Skeletal muscle satellite cell (primary cell): ENCODE measurements around the gene TPD52L2. TPM values are rescaled to one million over a fixed set of nuclear protein-coding genes. Genes with fewer than 3 reads are reported as not detected.
A peak's percentile ranks its signal among the peaks of the same experiment; 100 is the strongest.

Source experiments
- H3K27me3 ChIP-seq: 2 replicates; pipeline ENCODE4 v1.7.0; 2013; ENCODE audit warnings: low read length; ENCODE audit not compliant: control insufficient read depth, insufficient read depth
- H3K36me3 ChIP-seq: 2 replicates; pipeline ENCODE4 v1.7.0; 2013; ENCODE audit warnings: mild to moderate bottlenecking, control low read depth, low read length; ENCODE audit not compliant: insufficient read depth
- H3K4me1 ChIP-seq: 2 replicates; pipeline ENCODE4 v1.7.0; 2013; ENCODE audit warnings: low read length; ENCODE audit not compliant: control insufficient read depth, insufficient read depth
- H3K4me2 ChIP-seq: 2 replicates; pipeline ENCODE4 v1.7.0; 2013; ENCODE audit warnings: mild to moderate bottlenecking, low read length
- H3K4me3 ChIP-seq: 2 replicates; pipeline ENCODE4 v1.7.0; 2013; ENCODE audit warnings: low read length
- H3K9ac ChIP-seq: 2 replicates; pipeline ENCODE4 v1.7.0; 2013; ENCODE audit warnings: mild to moderate bottlenecking, low read depth, low read length, moderate library complexity
- H3K9me3 ChIP-seq: replicated peaks from 2 replicates; pipeline ENCODE4 v1.7.0; 2013; ENCODE audit warnings: mild to moderate bottlenecking, control low read depth, low read length
- total RNA-seq: library from RNA; depleted of rRNA; stranded (reverse); fragments of >200 nt; gene quantifications from 2 replicates; pipeline ENCODE4 v1.2.3, GENCODE V29; 2012; rRNA removed

TPD52L2 gene
- 126 and 129 TPM in 2 replicates for total RNA-seq

DNA sequence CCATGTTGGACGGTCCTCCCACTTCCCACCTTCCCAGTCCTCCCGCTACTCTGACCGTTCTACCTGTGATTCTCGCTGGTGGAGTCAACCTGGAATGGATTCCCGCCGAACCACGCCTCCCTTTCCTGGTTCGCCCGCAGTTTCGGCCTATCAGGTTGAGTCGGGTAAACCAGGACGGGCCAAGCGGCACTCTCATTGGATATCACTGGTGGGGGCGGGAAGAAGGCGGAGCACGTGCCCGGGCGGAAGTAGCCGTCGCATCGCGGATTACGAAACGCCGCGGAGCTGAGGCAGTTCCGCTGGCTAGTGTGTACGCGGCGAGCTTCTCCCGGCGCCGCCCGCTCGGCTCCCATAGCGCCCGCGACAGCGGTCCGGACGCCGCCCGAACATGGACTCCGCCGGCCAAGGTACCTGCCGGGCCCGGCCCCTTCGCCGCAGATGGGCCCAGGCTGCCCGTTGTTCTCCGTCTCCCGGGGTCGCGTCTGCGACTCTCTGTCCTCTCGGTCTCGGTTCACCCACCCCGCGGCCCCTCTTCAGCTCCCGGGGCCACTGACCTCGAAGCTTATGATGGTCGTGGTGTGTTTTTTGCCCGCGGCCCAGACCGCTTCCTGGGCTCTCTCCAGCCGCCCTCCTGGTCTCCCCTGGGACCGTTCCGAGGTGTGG is at the start of gene TPD52L2:
Gene TPD52L2 (plus strand): TSS at position 293 of the 663 bp plus-strand sequence. CDS start 96 bp downstream, at position 389.
- Histone ChIP-seq H3K4me1 (peaks cover 9% of the 10 kb centered on the region), H3K27me3 (no peaks in the 10 kb centered on the region), H3K9ac (peak within 1 kb of the TSS; percentile 100), H3K9me3 (no peaks in the 10 kb centered on the region), H3K36me3 (peaks cover 35% of the 10 kb centered on the region), H3K4me3 (peak within 1 kb of the TSS; percentile 99), H3K4me2 (peak within 1 kb of the TSS; percentile 85)

DNA sequence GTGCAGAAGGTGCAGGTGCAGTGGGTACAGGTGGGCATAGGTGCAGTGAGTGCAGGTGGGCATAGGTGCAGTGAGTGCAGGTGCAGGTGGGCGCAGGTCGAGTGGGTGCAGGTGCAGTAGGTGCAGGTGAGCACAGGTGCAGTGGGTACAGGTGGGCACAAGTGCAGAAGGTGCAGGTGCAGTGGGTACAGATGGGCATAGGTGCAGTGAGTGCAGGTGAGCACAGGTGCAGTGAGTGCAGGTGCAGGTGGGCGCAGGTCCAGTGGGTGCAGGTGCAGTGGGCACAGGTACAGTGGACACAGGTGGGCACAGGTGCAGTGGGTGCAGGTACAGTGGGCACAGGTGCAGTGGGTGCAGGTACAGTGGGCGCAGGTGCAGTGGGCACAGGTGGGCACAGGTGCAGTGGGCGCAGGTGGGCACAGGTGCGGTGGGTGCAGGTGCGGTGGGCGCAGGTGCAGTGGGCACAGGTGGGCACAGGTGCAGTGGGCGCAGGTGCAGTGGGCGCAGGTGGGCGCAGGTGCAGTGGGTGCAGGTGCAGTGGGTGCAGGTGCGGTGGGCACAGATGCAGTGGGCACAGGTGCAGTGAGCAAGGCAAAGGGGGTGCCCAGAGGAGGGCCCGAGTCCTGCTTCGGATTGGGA is 49.3 kb upstream of the TPD52L2 start:
- Histone ChIP-seq H3K27me3 (no peaks in the 10 kb centered on the region), H3K36me3 (no peaks in the 10 kb centered on the region), H3K4me3 (no peak overlapping the region), H3K9ac (no peak overlapping the region), H3K4me1 (no peaks in the 10 kb centered on the region), H3K9me3 (no peaks in the 10 kb centered on the region), H3K4me2 (no peak overlapping the region)

GRCh38 chr20:63819224-63819921 is 45.7 kb upstream of the TPD52L2 start:
- Histone ChIP-seq H3K9me3 (no peaks in the 10 kb centered on the region), H3K27me3 (no peaks in the 10 kb centered on the region), H3K9ac (no peak overlapping the region), H3K4me1 (no peaks in the 10 kb centered on the region), H3K4me3 (peak overlapping the region; percentile 41), H3K36me3 (no peaks in the 10 kb centered on the region), H3K4me2 (peak overlapping the region; percentile 69)

DNA sequence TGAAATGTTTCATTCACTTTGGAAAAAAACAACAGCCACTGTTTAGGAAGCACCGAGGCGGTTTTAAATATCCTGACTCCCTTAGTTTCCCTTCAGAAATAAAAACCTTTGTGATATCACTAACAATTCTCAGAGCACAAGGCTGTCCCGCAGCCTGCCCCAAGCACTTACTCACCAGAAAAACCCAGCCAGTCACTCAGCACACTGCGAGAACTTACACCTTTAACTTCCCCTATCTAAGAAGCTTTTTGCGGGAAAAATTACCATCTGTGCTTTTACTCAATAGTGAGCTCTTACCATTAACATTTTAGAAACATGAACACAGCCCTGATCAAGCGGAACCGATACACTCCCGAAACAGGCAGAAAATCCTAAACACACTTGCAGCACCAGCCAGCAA is 43.3 kb upstream of the TPD52L2 start:
- no peaks in the 10 kb centered on the region for H3K27me3 ChIP-seq
- H3K4me2 ChIP-seq: no peak overlapping the region
- H3K4me3 ChIP-seq: no peak overlapping the region
- no peak overlapping the region for H3K9ac ChIP-seq
- H3K9me3 ChIP-seq: no peaks in the 10 kb centered on the region
- H3K36me3 ChIP-seq: no peaks in the 10 kb centered on the region
- H3K4me1 ChIP-seq: no peaks in the 10 kb centered on the region

- no peaks in the 10 kb centered on the region for H3K9me3 ChIP-seq
- H3K4me1 ChIP-seq: no peaks in the 10 kb centered on the region
- H3K9ac ChIP-seq: no peak overlapping the region
- H3K4me2 ChIP-seq: no peak overlapping the region
- no peak overlapping the region for H3K4me3 ChIP-seq
- no peaks in the 10 kb centered on the region for H3K27me3 ChIP-seq
- H3K36me3 ChIP-seq: no peaks in the 10 kb centered on the region
Observed at GRCh38 chr20:63822276-63822696, 42.8 kb upstream of the TPD52L2 start.

- Histone ChIP-seq H3K4me2 (no peak overlapping the region), H3K36me3 (no peaks in the 10 kb centered on the region)
Observed at GRCh38 chr20:63823691-63824311, 41.3 kb upstream of the TPD52L2 start.

DNA sequence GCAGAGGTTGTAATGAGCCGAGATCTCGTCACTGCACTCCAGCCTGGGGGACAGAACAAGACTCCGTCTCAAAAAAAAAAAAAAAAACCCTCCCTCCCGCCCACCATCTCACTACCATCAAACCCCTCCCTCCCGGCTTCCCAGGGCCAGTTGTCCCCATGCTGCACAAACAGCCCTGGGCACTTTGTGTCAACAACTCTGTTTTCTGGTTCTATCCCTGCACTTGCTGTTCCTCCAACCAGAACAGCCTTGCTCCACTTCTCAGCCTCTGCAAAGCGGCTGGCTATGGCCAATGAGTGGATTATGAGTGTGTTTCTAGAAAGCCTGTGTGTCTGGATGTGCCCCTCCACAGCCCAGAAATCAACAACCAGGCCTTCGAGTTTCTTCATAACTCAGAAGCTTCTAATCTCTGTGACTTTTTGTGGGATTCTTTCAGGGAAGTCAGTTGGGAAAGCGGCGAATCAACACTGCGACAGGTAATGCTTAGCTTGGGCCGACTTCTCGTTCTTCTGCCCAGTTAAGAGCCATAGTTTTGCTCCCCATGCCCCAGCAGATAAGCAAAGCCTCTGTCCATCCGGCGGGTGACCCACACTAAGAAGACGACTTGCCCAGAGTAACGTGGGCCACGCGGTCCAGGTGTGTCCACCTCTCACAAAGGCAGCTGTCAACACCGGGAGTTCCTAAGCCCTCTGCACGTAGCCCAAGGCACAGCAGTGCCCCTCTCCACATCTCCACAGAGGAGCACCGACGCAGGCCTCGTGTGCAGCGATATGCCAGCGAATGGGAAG is 39.5 kb upstream of the TPD52L2 start:
- Histone ChIP-seq H3K4me3 (no peak overlapping the region), H3K4me1 (no peaks in the 10 kb centered on the region), H3K36me3 (no peaks in the 10 kb centered on the region), H3K9ac (no peak overlapping the region), H3K9me3 (no peaks in the 10 kb centered on the region), H3K27me3 (peaks cover 16% of the 10 kb centered on the region), H3K4me2 (no peak overlapping the region)

More at GRCh38 chr20:63823691-63824311, 41.3 kb upstream of the TPD52L2 start:
- no peaks in the 10 kb centered on the region for H3K9me3 ChIP-seq
- no peaks in the 10 kb centered on the region for H3K4me1 ChIP-seq
- no peak overlapping the region for H3K4me3 ChIP-seq
- no peak overlapping the region for H3K9ac ChIP-seq
- peaks cover 3% of the 10 kb centered on the region for H3K27me3 ChIP-seq

GRCh38 chr20:63826753-63827152 is 38.3 kb upstream of the TPD52L2 start:
- no peak overlapping the region for H3K9ac ChIP-seq
- H3K36me3 ChIP-seq: no peaks in the 10 kb centered on the region
- no peaks in the 10 kb centered on the region for H3K9me3 ChIP-seq
- peaks cover 16% of the 10 kb centered on the region for H3K27me3 ChIP-seq
- no peak overlapping the region for H3K4me3 ChIP-seq
- H3K4me2 ChIP-seq: peak overlapping the region; percentile 1
- H3K4me1 ChIP-seq: no peaks in the 10 kb centered on the region

DNA sequence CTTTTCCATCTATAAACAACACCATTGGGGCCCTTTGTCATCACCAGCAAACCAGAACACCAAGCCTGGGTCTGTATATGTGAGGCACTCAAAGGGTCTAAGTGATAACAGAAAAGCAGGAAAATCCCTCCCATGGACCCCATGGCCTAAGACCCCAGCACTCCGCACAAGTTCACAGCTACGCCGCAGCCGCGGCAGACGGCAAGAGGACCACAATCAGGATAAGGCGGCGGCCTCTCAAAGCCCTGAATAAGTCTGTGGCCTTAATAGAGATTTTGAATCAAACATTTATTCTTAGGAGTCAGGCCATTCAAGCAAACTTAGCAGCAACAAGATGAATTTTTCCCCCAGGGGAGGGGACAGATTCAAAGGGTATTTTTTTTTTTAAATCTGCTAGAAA is 36.9 kb upstream of the TPD52L2 start:
- Histone ChIP-seq H3K4me2 (no peak overlapping the region), H3K4me3 (no peak overlapping the region), H3K9ac (no peak overlapping the region), H3K4me1 (peaks cover 3% of the 10 kb centered on the region), H3K27me3 (peaks cover 16% of the 10 kb centered on the region), H3K9me3 (no peaks in the 10 kb centered on the region), H3K36me3 (no peaks in the 10 kb centered on the region)

DNA sequence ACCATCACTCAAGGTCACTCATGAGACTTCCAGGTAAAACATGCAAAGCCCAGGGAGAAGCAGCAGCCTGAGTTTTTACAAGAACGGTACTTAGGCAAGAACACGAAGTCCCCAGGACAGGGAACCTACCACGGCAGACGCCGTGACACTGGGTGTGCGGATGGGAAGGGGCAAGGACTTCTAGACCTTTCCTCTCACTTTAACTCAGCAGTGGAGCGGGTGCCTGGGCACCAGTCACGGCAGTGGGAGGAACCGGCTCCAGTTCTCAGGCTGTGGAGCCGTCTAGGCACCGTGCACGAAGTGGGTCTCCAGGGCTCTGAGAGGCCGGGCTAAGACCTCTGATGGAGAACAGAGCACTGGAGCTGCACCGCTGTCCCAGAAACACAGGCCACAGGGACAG is 36.5 kb upstream of the TPD52L2 start:
- Histone ChIP-seq H3K27me3 (peaks cover 16% of the 10 kb centered on the region), H3K4me3 (no peak overlapping the region), H3K4me1 (peaks cover 7% of the 10 kb centered on the region)

GRCh38 chr20:63828951-63829350 is 36.1 kb upstream of the TPD52L2 start:
- Histone ChIP-seq H3K4me1 (peaks cover 11% of the 10 kb centered on the region), H3K9me3 (no peaks in the 10 kb centered on the region), H3K4me2 (peak overlapping the region; percentile 77), H3K27me3 (peaks cover 16% of the 10 kb centered on the region), H3K36me3 (no peaks in the 10 kb centered on the region), H3K9ac (no peak overlapping the region), H3K4me3 (no peak overlapping the region)

More for the DNA sequence above, 36.5 kb upstream of the TPD52L2 start:
- Histone ChIP-seq H3K9ac (no peak overlapping the region), H3K9me3 (no peaks in the 10 kb centered on the region), H3K4me2 (no peak overlapping the region), H3K36me3 (no peaks in the 10 kb centered on the region)
